Nephron (organoid): ENCODE results near the gene FRMD6.
A peak's percentile ranks its signal among the peaks of the same experiment; 100 is the strongest.

Experiments used
- H3K27ac Mint-ChIP-seq, 3 experiments: 2 replicates each; pipeline ENCODE4 v1.8.0; 2020; ENCODE audit warnings: mixed read lengths in 3 of 3, mild to moderate bottlenecking in 2 of 3, moderate library complexity in 1 of 3
- H3K27me3 Mint-ChIP-seq: 2 replicates; pipeline ENCODE4 v1.8.0; 2021; ENCODE audit warnings: low read depth, mild to moderate bottlenecking, moderate library complexity, mixed read lengths
- H3K36me3 Mint-ChIP-seq: 2 replicates; pipeline ENCODE4 v1.8.0; 2020; ENCODE audit warnings: low read depth, mixed read lengths
- H3K4me1 Mint-ChIP-seq: 2 replicates; pipeline ENCODE4 v1.8.0; 2020; ENCODE audit warnings: mixed read lengths
- H3K4me3 Mint-ChIP-seq, 3 experiments: 2 replicates each; pipeline ENCODE4 v1.8.0; 2020; ENCODE audit warnings: mild to moderate bottlenecking in 3 of 3, mixed read lengths in 3 of 3, moderate library complexity in 2 of 3
- H3K9me3 Mint-ChIP-seq: 2 replicates; pipeline ENCODE4 v1.8.0; 2020; ENCODE audit warnings: mixed read lengths
- TF ChIP-seq, protein P1 (sequence below), 3 experiments: fragments of 200-600 bp; sonication (generic); IDR thresholded peaks; one replicate each; pipeline ENCODE4 v1.5.0; 2021; ENCODE audit warnings: antibody characterized with exemption in 3 of 3; ENCODE audit not compliant: unreplicated experiment in 3 of 3

Gene FRMD6

DNA sequence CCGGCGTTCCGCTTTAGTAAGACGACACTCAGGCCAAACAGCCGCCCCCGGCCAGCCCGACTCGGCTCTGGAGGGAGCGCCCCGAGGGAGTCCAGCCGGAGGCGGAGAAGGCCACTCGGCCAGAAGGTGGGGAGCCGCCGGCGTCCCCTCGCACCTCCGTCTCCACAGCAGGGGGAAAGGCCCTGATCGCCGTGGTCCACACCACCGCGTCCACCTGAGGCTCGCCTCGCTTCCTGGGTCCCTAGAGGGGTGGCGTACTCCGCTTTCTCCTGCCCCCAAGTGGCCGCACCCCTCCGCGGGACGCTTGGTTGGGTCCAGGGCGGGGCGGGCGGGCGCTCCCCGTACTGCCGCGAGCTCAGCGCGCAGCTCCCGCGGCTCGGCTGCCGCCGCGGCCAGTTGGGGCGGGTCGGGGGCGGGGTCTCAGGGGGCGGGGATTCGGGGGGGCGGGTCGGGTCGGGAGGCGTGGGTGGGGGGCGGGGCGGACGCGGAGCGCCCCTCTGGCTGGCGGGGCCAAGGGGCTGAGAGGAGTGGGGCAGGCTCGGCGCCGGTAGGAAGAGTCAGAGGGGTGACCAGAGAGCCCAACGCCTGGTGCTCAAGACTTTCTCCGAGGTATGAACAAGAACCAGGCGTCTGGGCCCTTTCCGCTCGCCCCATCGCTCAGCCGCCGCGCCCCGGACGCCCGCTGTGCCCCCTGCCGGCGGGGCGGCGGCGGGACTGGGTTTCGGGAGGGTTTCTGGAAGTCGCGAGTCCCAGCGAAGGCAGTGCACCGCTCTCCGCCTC is at the start of gene FRMD6:
Gene FRMD6, plus strand, starts transcription at position 523 of the 780 bp plus-strand sequence. CDS start 37,927 bp downstream, outside the sequence.
- H3K27me3 Mint-ChIP-seq = no peaks in the 10 kb centered on the region
- H3K27ac Mint-ChIP-seq = peak within 1 kb of the TSS; percentile 94 to 99 (median 96)
- H3K4me3 Mint-ChIP-seq = peak within 1 kb of the TSS; percentile 90 to 95 (median 94)
- H3K4me1 Mint-ChIP-seq = peaks cover 49% of the 10 kb centered on the region
- TF ChIP-seq, protein P1, sequence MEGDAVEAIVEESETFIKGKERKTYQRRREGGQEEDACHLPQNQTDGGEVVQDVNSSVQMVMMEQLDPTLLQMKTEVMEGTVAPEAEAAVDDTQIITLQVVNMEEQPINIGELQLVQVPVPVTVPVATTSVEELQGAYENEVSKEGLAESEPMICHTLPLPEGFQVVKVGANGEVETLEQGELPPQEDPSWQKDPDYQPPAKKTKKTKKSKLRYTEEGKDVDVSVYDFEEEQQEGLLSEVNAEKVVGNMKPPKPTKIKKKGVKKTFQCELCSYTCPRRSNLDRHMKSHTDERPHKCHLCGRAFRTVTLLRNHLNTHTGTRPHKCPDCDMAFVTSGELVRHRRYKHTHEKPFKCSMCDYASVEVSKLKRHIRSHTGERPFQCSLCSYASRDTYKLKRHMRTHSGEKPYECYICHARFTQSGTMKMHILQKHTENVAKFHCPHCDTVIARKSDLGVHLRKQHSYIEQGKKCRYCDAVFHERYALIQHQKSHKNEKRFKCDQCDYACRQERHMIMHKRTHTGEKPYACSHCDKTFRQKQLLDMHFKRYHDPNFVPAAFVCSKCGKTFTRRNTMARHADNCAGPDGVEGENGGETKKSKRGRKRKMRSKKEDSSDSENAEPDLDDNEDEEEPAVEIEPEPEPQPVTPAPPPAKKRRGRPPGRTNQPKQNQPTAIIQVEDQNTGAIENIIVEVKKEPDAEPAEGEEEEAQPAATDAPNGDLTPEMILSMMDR (IDR thresholded peaks at IDR 0.05; ENCODE audit: unreplicated experiment in 3 of 3) = peak; percentile 78 to 94 (median 82)
- no peaks in the 10 kb centered on the region for H3K36me3 Mint-ChIP-seq
- no peaks in the 10 kb centered on the region for H3K9me3 Mint-ChIP-seq

DNA sequence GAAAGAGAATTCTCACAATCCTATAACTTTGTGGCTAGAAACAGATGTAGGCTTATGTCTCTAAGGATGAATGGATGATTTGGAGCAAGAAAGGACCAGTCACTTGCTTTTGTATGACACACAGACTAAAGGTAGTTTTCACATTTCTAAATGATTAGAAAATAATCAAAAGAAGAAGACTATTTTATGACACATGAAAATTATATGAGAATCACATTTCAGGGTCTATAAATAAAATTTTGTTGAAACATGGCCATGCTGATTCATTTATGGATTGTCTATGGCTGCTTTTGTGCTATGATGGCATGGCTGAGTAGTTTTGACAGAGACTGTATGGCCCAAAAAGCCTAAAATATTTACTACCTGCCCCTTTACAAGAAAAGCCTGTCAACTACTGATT is 49.4 kb upstream of the FRMD6 start:
- Mint-ChIP-seq H3K27me3 (no peaks in the 10 kb centered on the region), H3K27ac (no peak overlapping the region), H3K36me3 (no peaks in the 10 kb centered on the region), H3K9me3 (no peaks in the 10 kb centered on the region), H3K4me1 (peaks cover 18% of the 10 kb centered on the region), H3K4me3 (no peak overlapping the region)
- TF ChIP-seq, protein P1 (IDR thresholded peaks at IDR 0.05; ENCODE audit: unreplicated experiment in 3 of 3) = no peak

DNA sequence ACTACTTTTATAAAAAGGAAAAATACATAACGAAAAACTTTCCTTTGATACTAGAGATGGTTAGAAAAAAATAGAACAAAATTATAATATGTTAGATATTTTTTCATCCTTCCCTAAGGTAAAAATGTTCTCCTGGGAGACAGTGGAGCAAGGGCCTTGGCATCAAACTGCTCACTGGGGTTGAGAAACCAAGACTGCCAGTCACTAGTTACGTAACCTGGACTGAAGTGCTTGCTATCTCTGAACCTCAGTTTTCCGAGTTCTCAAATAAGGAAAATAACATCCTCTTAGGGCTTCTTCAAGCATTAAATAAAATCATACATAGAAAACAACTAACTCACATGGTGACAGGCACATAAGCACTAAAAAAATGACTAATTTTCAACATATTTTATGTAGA is 48.2 kb upstream of the FRMD6 start:
- Mint-ChIP-seq H3K9me3 (no peaks in the 10 kb centered on the region), H3K27ac (no peak overlapping the region), H3K4me1 (peaks cover 25% of the 10 kb centered on the region), H3K4me3 (no peak overlapping the region), H3K27me3 (no peaks in the 10 kb centered on the region), H3K36me3 (no peaks in the 10 kb centered on the region)
- TF ChIP-seq, protein P1 (IDR thresholded peaks at IDR 0.05; ENCODE audit: unreplicated experiment in 3 of 3) = no peak

DNA sequence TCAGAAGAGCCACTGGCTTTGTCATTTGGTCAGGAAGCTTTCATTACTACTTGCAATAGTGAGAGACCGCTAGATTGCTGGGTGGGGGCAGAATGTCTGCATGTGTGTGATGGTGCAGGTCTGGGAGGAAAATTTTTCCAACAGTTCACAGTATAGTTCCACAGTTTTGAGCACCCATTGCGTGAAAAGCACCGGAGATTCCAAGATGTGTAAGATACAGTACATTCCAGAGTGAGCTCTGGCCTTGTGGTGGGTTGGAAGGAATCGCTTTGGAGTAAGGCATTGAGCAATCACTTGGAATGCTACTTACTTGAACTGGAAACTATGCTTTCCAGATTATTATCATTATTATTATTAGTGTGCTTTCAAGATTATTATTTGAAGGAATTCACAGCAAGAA is 47.6 kb upstream of the FRMD6 start:
- H3K27me3 Mint-ChIP-seq = no peaks in the 10 kb centered on the region
- H3K4me1 Mint-ChIP-seq = peaks cover 24% of the 10 kb centered on the region
- H3K27ac Mint-ChIP-seq = no peak overlapping the region
- H3K36me3 Mint-ChIP-seq = no peaks in the 10 kb centered on the region
- TF ChIP-seq, protein P1 (IDR thresholded peaks at IDR 0.05; ENCODE audit: unreplicated experiment in 3 of 3) = no peak
- H3K9me3 Mint-ChIP-seq = no peaks in the 10 kb centered on the region
- no peak overlapping the region for H3K4me3 Mint-ChIP-seq

DNA sequence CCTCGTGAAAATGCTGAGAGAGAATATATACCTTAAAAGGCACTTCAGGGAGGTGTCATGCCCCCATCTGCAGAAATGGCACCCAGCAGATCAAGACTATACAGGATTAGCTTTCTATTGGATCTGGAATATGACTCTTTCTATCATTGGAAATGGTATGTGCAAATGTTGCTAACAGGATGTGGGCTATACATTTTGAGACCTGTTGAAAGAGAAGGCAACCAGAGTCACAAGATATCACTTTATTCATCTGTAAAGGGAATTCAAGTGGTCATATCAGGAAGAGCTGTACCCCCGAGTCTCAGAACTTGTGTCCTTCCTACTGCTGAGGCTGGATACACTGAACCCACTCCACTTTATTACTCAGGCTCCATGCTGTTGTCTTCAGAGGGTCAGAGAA is 46.1 kb upstream of the FRMD6 start:
- Mint-ChIP-seq H3K36me3 (no peaks in the 10 kb centered on the region), H3K27ac (no peak overlapping the region), H3K4me3 (no peak overlapping the region), H3K4me1 (peaks cover 16% of the 10 kb centered on the region), H3K9me3 (no peaks in the 10 kb centered on the region), H3K27me3 (no peaks in the 10 kb centered on the region)
- TF ChIP-seq, protein P1 (IDR thresholded peaks at IDR 0.05; ENCODE audit: unreplicated experiment in 3 of 3) = no peak

DNA sequence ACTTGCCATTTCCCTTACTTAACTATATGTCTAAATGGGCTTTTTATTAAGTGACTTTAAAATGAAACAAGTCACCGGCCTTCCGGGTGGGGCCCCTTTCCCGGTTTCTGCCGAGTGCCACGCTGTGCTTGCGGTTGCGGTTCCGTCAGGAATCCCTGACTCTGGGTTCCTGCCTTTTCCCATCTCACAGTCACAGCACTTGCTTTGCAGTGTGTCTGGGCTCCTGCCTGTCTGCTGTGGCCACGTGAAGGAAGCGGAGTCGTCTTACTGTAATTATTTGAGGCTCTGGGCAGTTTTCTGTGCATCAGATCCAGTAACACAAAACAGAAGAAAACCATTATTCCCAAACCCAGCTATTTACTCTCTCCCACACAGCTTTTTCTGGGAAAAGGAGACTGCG is 44.0 kb upstream of the FRMD6 start:
- peak overlapping the region; percentile 51 to 73 (median 69) for H3K27ac Mint-ChIP-seq
- H3K9me3 Mint-ChIP-seq = no peaks in the 10 kb centered on the region
- TF ChIP-seq, protein P1 (IDR thresholded peaks at IDR 0.05; ENCODE audit: unreplicated experiment in 3 of 3) = no peak
- H3K27me3 Mint-ChIP-seq = no peaks in the 10 kb centered on the region
- peak overlapping the region in 1 of 3 experiments; percentile 48 for H3K4me3 Mint-ChIP-seq
- H3K4me1 Mint-ChIP-seq = peaks cover 15% of the 10 kb centered on the region
- H3K36me3 Mint-ChIP-seq = no peaks in the 10 kb centered on the region
